Astrocyte of the spinal cord (primary cell): ENCODE results near the gene GANC.
"Not testable (repeated sequence)": the region's sequence is repeated elsewhere in the genome, so short reads cannot be mapped to it uniquely, and the experiment has no call there.

Experiments
- DNase-seq: peaks from one replicate; pipeline ENCODE4 v3.0.0; 2011; ENCODE audit warnings: low read depth, low spot score
- H3K4me3 ChIP-seq: 2 replicates; pipeline ENCODE4 v1.5.1; 2011; ENCODE audit warnings: low read depth, mild to moderate bottlenecking, low read length, moderate library complexity
- in situ Hi-C: cut with HindIII; loops from 2 replicates; pipeline ENCODE4 v1.10.0; 2017; ENCODE audit warnings: low sequenced_read_pairs
- TF ChIP-seq, protein P1 (sequence below): IDR thresholded peaks from 2 replicates; pipeline ENCODE4 v1.5.1; 2012; ENCODE audit warnings: low read depth, mild to moderate bottlenecking, low read length, inconsistent platforms

Gene GANC, protein sequence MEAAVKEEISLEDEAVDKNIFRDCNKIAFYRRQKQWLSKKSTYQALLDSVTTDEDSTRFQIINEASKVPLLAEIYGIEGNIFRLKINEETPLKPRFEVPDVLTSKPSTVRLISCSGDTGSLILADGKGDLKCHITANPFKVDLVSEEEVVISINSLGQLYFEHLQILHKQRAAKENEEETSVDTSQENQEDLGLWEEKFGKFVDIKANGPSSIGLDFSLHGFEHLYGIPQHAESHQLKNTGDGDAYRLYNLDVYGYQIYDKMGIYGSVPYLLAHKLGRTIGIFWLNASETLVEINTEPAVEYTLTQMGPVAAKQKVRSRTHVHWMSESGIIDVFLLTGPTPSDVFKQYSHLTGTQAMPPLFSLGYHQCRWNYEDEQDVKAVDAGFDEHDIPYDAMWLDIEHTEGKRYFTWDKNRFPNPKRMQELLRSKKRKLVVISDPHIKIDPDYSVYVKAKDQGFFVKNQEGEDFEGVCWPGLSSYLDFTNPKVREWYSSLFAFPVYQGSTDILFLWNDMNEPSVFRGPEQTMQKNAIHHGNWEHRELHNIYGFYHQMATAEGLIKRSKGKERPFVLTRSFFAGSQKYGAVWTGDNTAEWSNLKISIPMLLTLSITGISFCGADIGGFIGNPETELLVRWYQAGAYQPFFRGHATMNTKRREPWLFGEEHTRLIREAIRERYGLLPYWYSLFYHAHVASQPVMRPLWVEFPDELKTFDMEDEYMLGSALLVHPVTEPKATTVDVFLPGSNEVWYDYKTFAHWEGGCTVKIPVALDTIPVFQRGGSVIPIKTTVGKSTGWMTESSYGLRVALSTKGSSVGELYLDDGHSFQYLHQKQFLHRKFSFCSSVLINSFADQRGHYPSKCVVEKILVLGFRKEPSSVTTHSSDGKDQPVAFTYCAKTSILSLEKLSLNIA (N-terminal part only)

DNA sequence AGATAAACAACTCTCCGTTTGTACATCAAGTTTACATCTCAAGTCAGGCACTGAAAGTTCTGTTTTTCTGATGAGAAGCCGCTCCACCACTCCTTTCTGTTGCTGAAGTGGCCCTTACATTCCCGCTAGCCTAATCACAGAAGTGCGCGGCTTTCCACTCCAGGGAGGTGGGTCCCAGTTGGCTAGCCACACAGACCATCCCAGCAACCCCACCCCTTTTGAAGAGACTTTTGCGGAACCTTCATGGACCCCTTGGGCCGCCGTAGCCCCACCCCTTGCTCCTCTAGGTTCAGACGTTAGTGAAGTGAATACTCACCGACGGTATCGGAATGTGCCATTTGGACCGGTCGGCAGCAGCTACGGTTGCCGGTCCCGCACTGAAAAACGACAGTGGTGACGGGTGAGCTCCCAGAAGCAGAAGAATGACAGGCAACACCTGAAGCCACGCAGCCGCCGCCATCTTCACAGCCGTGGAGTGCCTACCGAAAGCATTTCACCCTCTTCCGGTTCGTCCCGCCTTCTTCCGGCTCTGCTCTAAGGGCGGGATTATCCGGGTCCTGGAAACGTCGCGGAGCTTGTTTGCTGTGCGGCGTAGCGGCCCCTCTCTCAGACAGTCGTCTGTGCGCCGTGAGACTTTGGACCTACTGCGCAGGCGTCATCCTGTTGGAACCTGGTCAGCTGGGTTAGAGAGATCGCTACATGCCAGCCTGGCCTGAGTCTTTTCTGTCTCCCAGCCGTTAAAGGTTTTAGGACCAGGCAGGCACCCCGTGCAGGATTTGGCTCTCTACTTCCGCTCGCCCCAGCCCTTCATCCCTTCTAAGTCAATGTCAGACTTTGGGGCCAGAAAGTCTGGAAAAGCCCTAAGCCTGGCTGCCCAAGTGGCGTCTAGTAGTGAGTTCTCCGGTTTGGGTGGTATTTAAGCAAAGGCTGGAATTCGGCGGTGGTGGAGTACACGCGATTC is at the start of gene GANC, which contains the start of gene TMEM87A:
Gene GANC, plus strand, starts transcription at position 263 of the 961 bp plus-strand sequence. CDS start 1,281 bp downstream, outside the sequence.
Gene TMEM87A, minus strand, starts transcription at position 495 of the 961 bp plus-strand sequence. Its CDS starts 35 bp downstream, at position 460.
- H3K4me3 ChIP-seq = peak within 1 kb of the TSS; percentile 83
- peak; percentile 99 for DNase-seq
- in situ Hi-C loops = no loop called here
- TF ChIP-seq, protein P1, sequence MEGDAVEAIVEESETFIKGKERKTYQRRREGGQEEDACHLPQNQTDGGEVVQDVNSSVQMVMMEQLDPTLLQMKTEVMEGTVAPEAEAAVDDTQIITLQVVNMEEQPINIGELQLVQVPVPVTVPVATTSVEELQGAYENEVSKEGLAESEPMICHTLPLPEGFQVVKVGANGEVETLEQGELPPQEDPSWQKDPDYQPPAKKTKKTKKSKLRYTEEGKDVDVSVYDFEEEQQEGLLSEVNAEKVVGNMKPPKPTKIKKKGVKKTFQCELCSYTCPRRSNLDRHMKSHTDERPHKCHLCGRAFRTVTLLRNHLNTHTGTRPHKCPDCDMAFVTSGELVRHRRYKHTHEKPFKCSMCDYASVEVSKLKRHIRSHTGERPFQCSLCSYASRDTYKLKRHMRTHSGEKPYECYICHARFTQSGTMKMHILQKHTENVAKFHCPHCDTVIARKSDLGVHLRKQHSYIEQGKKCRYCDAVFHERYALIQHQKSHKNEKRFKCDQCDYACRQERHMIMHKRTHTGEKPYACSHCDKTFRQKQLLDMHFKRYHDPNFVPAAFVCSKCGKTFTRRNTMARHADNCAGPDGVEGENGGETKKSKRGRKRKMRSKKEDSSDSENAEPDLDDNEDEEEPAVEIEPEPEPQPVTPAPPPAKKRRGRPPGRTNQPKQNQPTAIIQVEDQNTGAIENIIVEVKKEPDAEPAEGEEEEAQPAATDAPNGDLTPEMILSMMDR = no peak

GRCh38 chr15:42226648-42227047 is 46.4 kb upstream of the GANC start:
- TF ChIP-seq, protein P1 = no peak
- no peak overlapping the region for H3K4me3 ChIP-seq
- no peak for DNase-seq
- in situ Hi-C loops = no loop called here

DNA sequence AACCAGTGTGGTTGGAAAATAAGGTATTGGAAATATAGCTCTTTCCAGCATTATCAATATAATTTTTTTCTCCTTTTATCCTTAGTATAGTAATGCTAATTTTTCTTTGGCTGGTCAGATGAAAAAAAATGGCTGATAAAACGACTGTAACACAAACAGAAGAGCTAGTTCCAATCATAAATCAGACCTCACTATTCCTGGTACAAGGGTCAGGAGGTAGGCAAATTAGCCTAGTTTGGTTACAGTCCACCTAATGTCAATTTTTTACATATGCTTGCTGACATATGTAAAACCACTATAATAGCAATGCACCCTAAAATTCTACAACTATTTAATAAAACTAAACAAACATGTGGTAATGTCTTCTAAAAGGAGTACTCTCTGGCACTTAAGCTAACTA is 45.0 kb upstream of the GANC start:
- in situ Hi-C loops = no loop called here
- no peak for DNase-seq
- TF ChIP-seq, protein P1 = no peak
- H3K4me3 ChIP-seq = no peak overlapping the region

DNA sequence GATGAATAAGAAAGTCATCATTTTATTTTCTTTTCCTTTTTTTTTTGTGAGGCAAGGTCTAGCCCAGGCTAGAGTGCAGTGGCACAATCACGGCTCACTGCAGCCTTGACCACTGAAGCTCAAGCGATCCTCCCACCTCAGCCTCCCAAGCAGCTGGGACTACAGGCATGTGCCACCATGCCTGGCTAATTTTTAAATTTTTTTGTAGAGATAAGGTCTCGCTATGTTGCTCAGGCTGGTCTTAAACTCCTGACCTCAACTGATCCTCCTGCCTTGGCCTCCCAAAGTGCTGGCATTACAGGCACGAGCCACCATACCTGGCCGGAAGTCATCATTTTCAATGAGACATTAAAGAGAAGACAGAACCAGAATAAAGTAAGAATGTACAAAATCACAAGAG is 44.0 kb upstream of the GANC start:
- DNase-seq, in situ Hi-C loops, H3K4me3 ChIP-seq: not testable (repeated sequence)

GRCh38 chr15:42231088-42231487 is 41.9 kb upstream of the GANC start:
- in situ Hi-C loops = no loop called here
- DNase-seq = no peak

DNA sequence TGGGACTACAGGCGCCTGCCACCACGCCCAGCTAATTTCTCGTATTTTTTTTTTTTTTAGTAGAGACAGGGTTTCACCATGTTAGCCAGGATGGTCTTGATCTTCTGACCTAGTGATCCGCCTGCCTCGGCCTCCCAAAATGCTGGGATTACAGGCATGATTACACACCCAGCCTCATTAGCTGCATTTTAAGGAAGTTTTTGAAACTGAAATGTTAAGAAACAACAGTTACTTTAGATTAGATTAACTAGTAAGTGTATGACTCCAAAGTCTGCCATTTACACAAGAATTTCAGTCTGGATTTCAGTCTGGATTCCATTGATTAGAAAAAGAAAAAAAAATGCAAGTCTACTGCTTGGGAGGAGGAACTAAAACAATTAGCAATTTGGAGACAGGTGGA is 40.4 kb upstream of the GANC start:
- TF ChIP-seq, protein P1 = no peak
- no peak for DNase-seq
- H3K4me3 ChIP-seq = no peak overlapping the region
- in situ Hi-C loops = no loop called here

More at GRCh38 chr15:42231088-42231487, 41.9 kb upstream of the GANC start:
- H3K4me3 ChIP-seq = no peak overlapping the region
- TF ChIP-seq, protein P1 = no peak
